NCI-H1092 treated with DMSO at 0.1 percent for 48 hours (cell line): ENCODE data around the gene PTPRM.
A peak's percentile ranks its signal among the peaks of the same experiment; 100 is the strongest.

ENCODE experiments used
- DNase-seq: peaks from one replicate; lab custom pipeline; 2025; lab: John Stamatoyannopoulos, UW

Gene PTPRM

DNA sequence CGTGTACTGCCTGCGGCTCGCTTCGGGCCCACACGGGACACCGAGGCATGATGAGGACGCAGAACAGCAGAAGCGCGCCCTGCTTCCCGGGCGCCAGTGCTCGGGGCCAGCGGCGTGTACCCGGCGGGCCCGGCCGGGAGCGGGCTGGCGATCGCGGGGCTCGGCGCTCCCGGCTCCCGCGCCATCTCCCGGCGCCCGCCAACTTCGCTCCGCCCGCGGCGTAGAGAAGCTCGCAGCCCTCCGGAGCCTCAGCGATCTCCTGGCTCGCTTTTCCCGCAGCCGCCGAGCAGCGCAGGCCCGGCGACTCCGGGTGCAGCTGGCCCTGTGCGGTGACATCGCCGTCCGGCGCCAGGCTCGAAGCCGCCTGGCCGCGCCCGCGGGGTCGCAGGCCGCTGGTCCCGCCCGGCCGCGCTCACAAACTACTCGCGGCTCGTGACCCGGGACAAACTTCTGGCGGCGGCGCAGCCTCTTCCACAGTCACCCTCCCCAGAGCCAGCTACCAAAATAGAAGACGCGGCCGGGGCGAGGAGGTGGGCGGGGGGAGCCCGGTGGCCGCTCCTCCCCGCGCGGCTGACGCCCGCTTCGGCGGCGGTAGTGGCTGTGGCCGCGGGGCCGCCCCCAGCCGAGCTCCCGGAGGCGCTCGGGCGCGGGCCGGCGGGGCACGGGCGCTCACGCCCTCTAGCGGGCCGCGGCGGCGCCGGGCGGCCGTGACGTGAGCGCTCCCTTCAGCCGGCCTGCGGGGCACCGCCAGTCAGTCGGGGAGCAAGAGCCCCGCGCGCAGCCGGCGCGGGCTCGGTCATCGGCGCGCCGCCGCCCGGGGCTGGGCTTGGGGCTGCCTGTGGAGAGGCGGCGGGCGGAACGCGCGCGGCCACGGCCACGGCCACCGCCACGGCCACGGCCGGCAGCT, at the start of gene PTPRM:
PTPRM (plus strand) TSS at position 750 of the 907 bp plus-strand sequence. CDS start 503 bp downstream, outside the sequence.
- peak; percentile 37 for DNase-seq

DNA sequence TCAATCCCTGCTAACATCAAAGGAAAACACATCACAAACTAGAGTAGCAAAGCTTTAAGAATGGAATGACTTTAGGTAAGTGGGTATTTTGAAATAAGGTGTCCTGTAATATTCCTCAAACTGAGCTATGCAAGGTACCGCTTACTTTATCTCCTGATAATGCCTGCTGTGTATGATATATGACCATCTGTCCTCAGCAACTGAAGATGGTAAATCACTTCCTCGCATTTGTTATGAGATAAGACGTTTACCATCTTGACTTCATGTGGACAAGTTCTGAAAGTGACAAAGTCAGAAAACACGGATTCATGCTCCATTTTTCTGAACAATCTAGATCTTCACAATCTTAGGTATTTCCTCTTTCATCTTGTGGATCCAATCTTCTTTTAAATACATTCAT, 49.3 kb upstream of the PTPRM start:
- DNase-seq, result no peak

DNA sequence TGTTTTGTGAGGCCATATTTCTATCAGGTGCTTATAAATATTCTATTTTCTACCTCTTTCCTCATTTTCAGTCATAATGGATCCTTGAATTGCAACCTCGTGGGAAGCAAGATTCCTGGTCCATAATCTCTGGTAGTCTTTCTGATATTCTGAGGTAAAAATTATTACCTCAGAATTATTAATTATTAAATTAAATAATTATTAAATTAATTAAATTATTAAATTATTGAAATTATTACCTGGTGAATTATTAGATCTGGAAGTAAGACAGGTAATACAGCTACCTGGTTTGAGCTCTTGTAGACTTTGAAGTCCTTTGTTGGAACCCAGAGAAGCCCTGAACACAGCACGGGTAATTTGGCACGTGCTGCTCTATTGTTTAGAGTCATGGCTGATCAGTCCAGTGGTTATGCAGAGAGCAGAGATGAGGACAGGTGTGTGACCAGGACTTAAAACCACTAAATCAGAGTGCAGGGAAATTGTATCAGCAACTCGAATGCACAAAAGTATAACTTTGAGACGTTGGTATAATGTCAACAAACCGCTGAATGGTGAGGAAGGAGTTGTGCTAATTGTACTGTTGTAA, 46.8 kb upstream of the PTPRM start:
- DNase-seq, result no peak

- DNase-seq, result no peak
Measured at GRCh38 chr18:7521226-7521856, 45.8 kb upstream of the PTPRM start.

GRCh38 chr18:7523772-7524171, 43.3 kb upstream of the PTPRM start:
- DNase-seq, result no peak

DNA sequence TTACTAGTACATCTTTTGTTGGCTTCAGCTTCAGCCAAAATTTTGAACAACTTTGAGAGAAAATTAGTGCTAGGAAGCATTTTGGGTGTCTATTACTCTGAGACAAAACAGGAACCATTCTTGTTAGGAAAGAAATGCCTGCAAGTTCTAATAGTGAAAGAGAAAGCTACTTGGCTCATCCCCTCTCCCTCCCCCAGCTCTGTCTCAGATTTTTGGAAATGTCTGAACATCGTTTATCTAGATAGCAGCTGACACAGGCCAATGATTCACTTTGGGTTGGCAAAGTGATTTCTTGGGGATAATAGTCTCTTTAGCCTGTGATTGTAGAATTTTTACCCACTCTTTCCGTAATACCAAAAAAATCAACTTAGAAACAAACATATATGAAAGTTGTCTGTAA, 42.3 kb upstream of the PTPRM start:
- DNase-seq, result no peak

DNA sequence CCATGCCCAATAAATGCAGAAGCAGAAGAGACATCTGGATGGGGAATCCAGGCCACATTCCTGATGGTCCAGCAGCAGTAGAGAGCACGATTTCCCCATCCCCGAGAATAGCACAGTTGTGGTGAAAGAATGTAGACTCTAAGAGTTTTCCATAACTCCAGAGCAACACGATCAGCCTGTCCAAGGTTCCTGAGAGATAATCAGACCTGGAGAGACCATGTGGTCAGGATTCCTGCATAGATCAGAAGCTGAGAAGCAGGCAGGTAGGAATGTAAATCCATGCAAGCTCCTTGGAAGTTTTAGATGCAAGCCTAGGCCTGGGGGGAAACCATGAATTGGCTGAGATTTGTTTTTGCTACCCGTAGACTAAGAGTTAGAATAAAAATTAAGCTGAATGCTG, 34.2 kb upstream of the PTPRM start:
- no peak for DNase-seq

DNA sequence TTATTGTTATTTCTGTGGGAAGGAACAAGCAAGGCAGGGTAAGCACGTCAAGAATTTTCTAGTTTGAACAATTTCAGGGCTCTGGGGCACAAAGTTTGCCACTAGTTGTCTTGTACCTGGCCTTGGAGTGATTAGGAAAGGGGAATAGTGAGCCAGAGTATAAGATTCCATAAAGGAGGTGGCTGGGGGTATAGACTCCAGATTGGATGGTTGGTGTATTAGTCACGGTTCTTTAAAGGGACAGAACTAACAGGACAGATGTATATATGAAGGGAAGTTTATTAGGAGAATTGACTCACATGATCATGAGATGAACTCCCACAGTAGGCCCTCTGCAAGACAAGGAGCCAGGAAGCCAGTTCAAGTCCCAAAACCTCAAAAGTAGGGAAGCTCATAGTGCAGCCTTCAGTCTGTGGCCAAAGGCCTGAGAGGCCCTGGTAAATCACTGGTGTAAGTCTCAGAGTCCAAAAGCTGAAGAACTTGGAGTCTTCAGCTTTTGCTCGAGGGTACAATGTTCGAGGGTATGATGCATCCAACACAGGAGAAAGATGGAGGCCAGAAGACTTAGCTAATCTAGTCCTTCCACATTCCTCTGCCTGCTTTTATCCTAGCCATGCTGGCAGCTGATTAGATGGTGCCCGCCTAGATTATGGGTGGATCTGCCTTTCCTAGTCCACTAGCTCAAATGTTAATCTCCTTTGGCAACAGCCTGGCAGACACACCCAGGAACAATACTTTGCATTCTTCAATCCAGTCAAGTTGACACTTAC, 31.5 kb upstream of the PTPRM start:
- DNase-seq, result no peak

DNA sequence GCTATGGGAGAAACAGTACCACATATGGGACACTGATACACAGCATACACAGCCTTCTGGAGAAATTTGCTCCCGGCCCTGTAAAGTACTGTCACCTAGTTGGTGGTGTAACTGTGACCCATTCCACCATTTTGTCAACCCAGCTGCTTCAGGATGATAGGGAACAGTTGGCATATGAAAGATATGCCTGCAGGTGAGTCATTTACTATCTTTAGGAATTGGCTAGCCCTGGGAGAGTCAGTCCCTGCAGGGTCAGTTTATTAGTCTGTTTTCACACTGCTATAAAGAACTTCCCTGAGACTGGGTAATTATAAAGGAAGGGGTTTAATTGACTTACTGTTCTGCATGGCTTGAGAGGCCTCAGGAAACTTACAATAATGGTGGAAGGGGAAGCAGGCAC, 30.0 kb upstream of the PTPRM start:
- DNase-seq, result no peak

DNA sequence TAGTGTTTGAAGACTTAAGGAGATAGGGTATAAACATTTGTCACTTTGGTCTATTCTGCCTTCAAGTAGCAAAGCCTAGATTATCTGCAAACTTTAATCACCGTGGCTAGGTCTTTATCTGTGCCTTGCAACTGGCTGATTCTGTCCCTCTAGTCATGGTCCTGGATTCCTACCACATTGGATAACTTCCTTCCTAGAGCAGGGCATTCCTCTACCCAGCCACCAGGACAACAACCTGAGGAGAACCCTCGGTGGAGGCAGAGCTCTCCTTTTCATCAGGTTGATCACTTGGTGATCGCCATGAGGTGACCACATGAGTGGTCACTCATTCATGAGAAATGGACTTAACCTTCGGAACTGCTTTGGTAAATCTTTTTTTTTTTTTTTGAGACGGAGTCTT, 25.3 kb upstream of the PTPRM start:
- no peak for DNase-seq

- DNase-seq, result no peak
Measured at GRCh38 chr18:7544686-7545085, 22.4 kb upstream of the PTPRM start.

GRCh38 chr18:7545734-7546133, 21.4 kb upstream of the PTPRM start:
- DNase-seq, result no peak

GRCh38 chr18:7548221-7548620, 18.9 kb upstream of the PTPRM start:
- no peak for DNase-seq

DNA sequence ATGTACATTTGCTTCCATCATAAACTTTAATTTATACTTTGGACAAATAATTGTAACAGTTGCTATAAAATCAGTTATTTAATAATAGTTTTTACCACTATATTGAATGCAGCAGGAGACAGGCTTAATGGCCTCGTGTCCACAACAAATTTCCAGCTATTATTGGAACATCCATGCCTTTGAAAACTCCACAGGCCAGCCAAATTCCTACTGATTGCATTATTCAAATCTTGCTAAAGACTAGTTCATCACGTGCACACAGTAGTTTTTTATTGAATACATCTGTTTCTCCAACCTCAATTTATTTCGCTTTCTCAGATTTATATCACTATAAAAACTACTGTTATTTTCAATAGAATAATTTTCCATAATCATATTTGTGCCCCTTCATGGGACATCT, 18.4 kb upstream of the PTPRM start:
- DNase-seq, result no peak

DNA sequence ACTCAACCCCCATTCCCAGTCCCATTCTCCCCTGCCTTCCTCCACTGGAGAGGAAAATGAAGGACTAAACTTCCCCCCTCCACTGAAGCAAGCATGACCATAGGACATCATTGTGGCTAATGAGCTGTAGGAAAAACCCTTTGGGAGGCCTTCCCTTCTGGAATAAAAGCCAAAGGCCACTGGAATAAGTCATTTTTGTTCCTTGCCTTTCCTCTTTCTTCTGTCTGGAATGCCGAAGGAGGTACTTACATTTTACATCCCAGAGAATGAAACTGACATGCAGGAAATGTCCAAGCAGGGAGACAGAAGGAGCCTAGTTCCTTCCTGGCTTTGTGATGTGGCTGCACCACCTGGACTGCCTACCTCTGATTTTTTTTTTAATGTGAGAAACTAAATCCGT, 9.1 kb upstream of the PTPRM start:
- DNase-seq, result no peak

GRCh38 chr18:7558769-7559168, 8.3 kb upstream of the PTPRM start:
- no peak for DNase-seq

DNA sequence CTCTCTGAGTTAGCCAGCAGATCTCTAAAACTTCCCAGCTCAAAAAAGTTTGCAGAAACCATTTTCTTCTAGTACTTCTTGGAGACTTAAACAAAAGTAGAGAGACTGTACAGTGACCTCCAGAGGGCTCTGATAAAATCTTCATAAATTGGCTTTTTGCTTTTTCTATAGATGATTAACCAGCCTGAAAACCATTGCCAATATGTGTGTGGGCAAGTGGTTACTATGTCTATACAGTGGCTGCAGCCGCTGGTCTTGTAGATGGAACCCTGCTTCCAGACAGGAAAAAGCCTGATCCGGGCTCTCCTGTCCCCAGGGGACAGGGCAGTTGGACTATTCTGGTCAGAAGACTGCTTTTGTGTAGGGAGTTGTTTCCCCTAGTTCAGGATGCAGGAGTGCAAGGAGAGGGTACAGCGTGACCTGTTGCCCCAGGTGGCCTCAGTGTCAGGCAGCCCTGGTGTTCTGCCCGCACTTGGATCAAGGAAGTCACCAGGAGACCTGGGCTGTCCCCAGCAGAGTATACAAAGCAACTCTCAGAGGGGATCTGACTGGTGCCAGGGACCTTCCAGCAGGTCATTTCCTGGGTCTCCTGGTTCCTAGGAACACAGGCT, 7.3 kb upstream of the PTPRM start:
- no peak for DNase-seq

GRCh38 chr18:7561909-7562460, 5.1 kb upstream of the PTPRM start:
- no peak for DNase-seq

- DNase-seq, result no peak
Measured at GRCh38 chr18:7562491-7562890, 4.6 kb upstream of the PTPRM start.

DNA sequence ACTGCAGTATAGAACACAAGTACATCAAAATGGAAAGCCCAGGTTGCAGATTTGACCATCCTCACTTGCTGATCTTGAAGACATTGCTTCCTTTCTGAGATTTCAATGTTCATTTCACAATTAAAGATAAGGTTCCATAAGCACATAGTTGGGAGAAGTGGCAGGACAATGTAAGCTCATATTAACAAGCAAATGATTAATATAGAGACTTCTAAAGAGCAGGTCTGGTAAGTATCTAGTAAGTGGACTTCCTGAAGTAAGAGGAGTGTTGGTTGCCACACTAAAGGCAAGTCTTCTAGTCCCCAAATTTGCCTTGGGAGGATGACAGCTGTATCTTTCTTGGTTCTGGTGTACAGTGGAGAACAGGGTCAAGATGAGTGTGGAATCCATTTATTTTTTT, 1.4 kb upstream of the PTPRM start:
- DNase-seq, result no peak

- DNase-seq, result peak; percentile 1
Measured at GRCh38 chr18:7566244-7566566, 911 bp upstream of the PTPRM start.
